Lower leg skin (tissue), 3 donors: ENCODE measurements around the gene MAD1L1.

Experiments
- CTCF ChIP-seq, 3 donors: fragments of 450-650 bp; IDR thresholded peaks; one replicate each; pipeline ENCODE4 v1.5.1; 2016; ENCODE audit warnings: antibody characterized with exemption in 3 of 3, mild to moderate bottlenecking in 3 of 3, moderate library complexity in 2 of 3
- POLR2A ChIP-seq, 2 donors: fragments of 450-650 bp; IDR thresholded peaks; one replicate each; pipeline ENCODE4 v1.6.1; 2016 to 2017; ENCODE audit warnings: antibody characterized with exemption in 2 of 2, mild to moderate bottlenecking in 1 of 2, moderate library complexity in 1 of 2

- TF ChIP-seq CTCF (IDR thresholded peaks at IDR 0.05) (no peak), POLR2A (IDR thresholded peaks at IDR 0.05) (no peak)
These were observed 375.8 kb downstream of the MAD1L1 start for GRCh38 chr7:1856888-1857441.
